HG03354 (cell line): ENCODE data around the gene NCOA6.
A peak's percentile ranks its signal among the peaks of the same experiment; 100 is the strongest.

Experiments used
- ATAC-seq: cut with Tn5 transposase; IDR thresholded peaks from one replicate; pipeline ENCODE4 v1.9.1; 2021; ENCODE audit warnings: mild to moderate bottlenecking; ENCODE audit not compliant: unreplicated experiment, poor library complexity, severe bottlenecking

Gene NCOA6

GRCh38 chr20:34709044-34709830, 116.2 kb downstream of the NCOA6 start:
- peak; percentile 61 for ATAC-seq

- peak; percentile 5 for ATAC-seq
These were observed 116.8 kb downstream of the NCOA6 start for GRCh38 chr20:34708621-34709043.

GRCh38 chr20:34706912-34707784, 118.3 kb downstream of the NCOA6 start:
- no peak for ATAC-seq

- no peak for ATAC-seq
These were observed 119.1 kb downstream of the NCOA6 start for GRCh38 chr20:34706302-34706875.

- ATAC-seq, result no peak
These were observed 119.8 kb downstream of the NCOA6 start for GRCh38 chr20:34705397-34706301.

- ATAC-seq, result no peak
These were observed 120.4 kb downstream of the NCOA6 start for GRCh38 chr20:34705008-34705396.

GRCh38 chr20:34704177-34705007, 121.1 kb downstream of the NCOA6 start, which contains the start of gene TP53INP2:
Gene TP53INP2 (plus strand): TSS chr20:34704344. CDS start chr20:34708740, 4,396 bp downstream.
- ATAC-seq, result peak; percentile 67

GRCh38 chr20:34703424-34704176, 121.9 kb downstream of the NCOA6 start:
- ATAC-seq, result peak; percentile 3

GRCh38 chr20:34703061-34703423, 122.4 kb downstream of the NCOA6 start:
- no peak for ATAC-seq

GRCh38 chr20:34701405-34702085, 123.9 kb downstream of the NCOA6 start:
- no peak for ATAC-seq

- ATAC-seq, result no peak
These were observed 132.0 kb downstream of the NCOA6 start for GRCh38 chr20:34693414-34693813.

- no peak for ATAC-seq
These were observed 133.6 kb downstream of the NCOA6 start for GRCh38 chr20:34691838-34692237.

GRCh38 chr20:34689486-34689885, 136.0 kb downstream of the NCOA6 start:
- no peak for ATAC-seq

GRCh38 chr20:34683667-34684066, 141.8 kb downstream of the NCOA6 start:
- no peak for ATAC-seq

- no peak for ATAC-seq
These were observed 144.8 kb downstream of the NCOA6 start for GRCh38 chr20:34680586-34681175.

GRCh38 chr20:34676642-34677373, 148.6 kb downstream of the NCOA6 start, which contains the start of gene PIGU:
Gene PIGU (minus strand): TSS chr20:34677092. CDS start chr20:34677085, 7 bp downstream.
- ATAC-seq, result peak; percentile 94
